Myocyte (in vitro differentiated cells): ENCODE measurements around the gene ZC3H7A. TPM values are rescaled to one million over a fixed set of nuclear protein-coding genes. Genes with fewer than 3 reads are reported as not detected.

Source experiments
- DNase-seq: peaks from one replicate; pipeline ENCODE4 v3.0.0-alpha.2; 2012; ENCODE audit warnings: low read depth
- total RNA-seq: library from RNA; depleted of rRNA; stranded (reverse); fragments of >200 nt; gene quantifications from 2 replicates; pipeline ENCODE4 v1.2.3, GENCODE V29; 2014

ZC3H7A gene
- total RNA-seq, 1 donor from 2014 or later = 28.2 TPM

- no peak for DNase-seq
These were observed 88.6 kb downstream of the ZC3H7A start for GRCh38 chr16:11708421-11708820.

- DNase-seq = no peak
These were observed 89.3 kb downstream of the ZC3H7A start for GRCh38 chr16:11707679-11708197.

DNA sequence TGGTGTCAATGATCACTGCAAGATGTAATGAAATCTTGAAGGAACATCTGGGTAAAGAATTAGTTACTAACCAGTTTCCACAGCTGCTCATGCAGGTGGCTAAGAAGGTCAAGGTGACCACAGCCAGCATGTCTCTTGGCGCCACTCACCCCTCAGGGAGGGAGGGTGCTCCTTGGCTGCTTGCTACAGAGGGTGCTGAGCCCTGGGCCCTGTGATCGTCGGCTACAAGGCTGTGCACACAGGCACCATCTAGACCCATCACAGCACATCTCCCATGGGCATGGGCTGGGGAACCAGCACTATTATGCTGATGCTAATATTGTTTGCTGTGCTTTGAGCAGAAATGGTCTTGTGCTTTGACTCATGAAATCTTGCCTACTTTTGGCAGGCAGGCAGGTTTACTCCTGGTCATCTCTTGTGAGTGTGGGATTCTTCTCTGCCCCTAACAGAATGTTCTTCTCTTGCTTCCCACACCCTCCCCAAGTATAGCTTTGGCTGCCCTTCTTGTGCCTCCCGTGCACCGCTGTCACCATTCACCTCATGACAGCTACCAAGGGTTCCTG is 90.8 kb downstream of the ZC3H7A start:
- DNase-seq = no peak

- DNase-seq = no peak
These were observed 91.6 kb downstream of the ZC3H7A start for GRCh38 chr16:11705311-11706025.

Other genes with a start within 250 kb of the ZC3H7A start
- 3.3 and 5.3 TPM in 2 replicates for gene LITAF, start 210.3 kb downstream of the ZC3H7A start, total RNA-seq
- gene SNN, start 128.8 kb downstream of the ZC3H7A start, total RNA-seq = 14.4 and 15.4 TPM in 2 replicates
- gene TXNDC11, start 54.4 kb downstream of the ZC3H7A start, total RNA-seq = 24.5 and 33.8 TPM in 2 replicates
- 260 TPM in 2 replicates for gene RSL1D1, start 54.3 kb upstream of the ZC3H7A start, total RNA-seq
- gene GSPT1, start 118.7 kb upstream of the ZC3H7A start, total RNA-seq = 104 and 111 TPM in 2 replicates
- gene NPIPB2, start 144.8 kb upstream of the ZC3H7A start, total RNA-seq = 1.1 and 1.3 TPM in 2 replicates
- gene TNFRSF17, start 168.0 kb upstream of the ZC3H7A start, total RNA-seq = not detected in 2 replicates
- gene SNX29, start 179.5 kb upstream of the ZC3H7A start, total RNA-seq = 13.6 and 14.1 TPM in 2 replicates